Keratinocyte (primary cell): Measurements from ENCODE around the gene UQCRQ. TPM values are rescaled to one million over a fixed set of nuclear protein-coding genes. Genes with fewer than 3 reads are reported as not detected.

Source experiments
- DNase-seq: peaks from one replicate; pipeline ENCODE4 v3.0.0-alpha.2; 2011; ENCODE audit warnings: low read depth, missing footprints, low spot score
- FAIRE-seq: peaks from 2 replicates; lab custom pipeline; 2011; peaks lifted over from hg19 to GRCh38; lab: Jason Lieb, UNC
- H2AFZ ChIP-seq: 2 replicates; pipeline ENCODE4 v1.6.0; 2012; ENCODE audit warnings: low read length, control low read depth, inconsistent platforms; ENCODE audit not compliant: control insufficient read depth
- H3K27ac ChIP-seq: 2 replicates; pipeline ENCODE4 v1.5.1; 2011; ENCODE audit warnings: low read length; ENCODE audit not compliant: control insufficient read depth, insufficient read depth
- H3K27me3 ChIP-seq: 3 replicates; pipeline ENCODE4 v1.6.0; 2011; ENCODE audit warnings: low read length; ENCODE audit not compliant: control insufficient read depth, insufficient read depth; ENCODE audit errors: extremely low read depth
- H3K36me3 ChIP-seq, 2 experiments: 2 replicates in 1 of 2; 3 replicates in 1 of 2; pipeline ENCODE4 v1.5.1; 2011; ENCODE audit warnings: low read length in 2 of 2, mild to moderate bottlenecking in 1 of 2; ENCODE audit not compliant: control insufficient read depth in 2 of 2, insufficient read depth in 2 of 2; ENCODE audit errors: extremely low read depth in 1 of 2
- H3K4me1 ChIP-seq: 3 replicates; pipeline ENCODE4 v1.5.1; 2011; ENCODE audit warnings: low read length; ENCODE audit not compliant: control insufficient read depth, insufficient read depth; ENCODE audit errors: extremely low read depth
- H3K4me2 ChIP-seq: 3 replicates; pipeline ENCODE4 v1.6.0; 2011; ENCODE audit warnings: low read depth, low read length; ENCODE audit not compliant: control insufficient read depth, insufficient read depth; ENCODE audit errors: extremely low read depth
- H3K4me3 ChIP-seq, 3 experiments: fragments of 200-600 bp in 1 of 3; sonication (generic) in 1 of 3; 2 replicates in 2 of 3; 3 replicates in 1 of 3; pipeline ENCODE4 v1.5.1; 2011 to 2016; ENCODE audit warnings: low read length in 3 of 3, mild to moderate bottlenecking in 3 of 3, control low read depth in 2 of 3, inconsistent platforms in 1 of 3, low read depth in 1 of 3, mixed read lengths in 1 of 3, mixed run types in 1 of 3, moderate library complexity in 1 of 3; ENCODE audit not compliant: control insufficient read depth in 2 of 3, insufficient read depth in 2 of 3; ENCODE audit errors: extremely low read depth in 1 of 3
- H3K79me2 ChIP-seq: 2 replicates; pipeline ENCODE4 v1.6.0; 2012; ENCODE audit warnings: low read length; ENCODE audit not compliant: control insufficient read depth, insufficient read depth
- H3K9ac ChIP-seq: 3 replicates; pipeline ENCODE4 v1.6.0; 2011; ENCODE audit warnings: low read length; ENCODE audit not compliant: control insufficient read depth, insufficient read depth; ENCODE audit errors: extremely low read depth
- H3K9me1 ChIP-seq: 3 replicates; pipeline ENCODE4 v1.6.0; 2011; ENCODE audit warnings: low read length; ENCODE audit not compliant: control insufficient read depth, insufficient read depth; ENCODE audit errors: extremely low read depth
- H3K9me3 ChIP-seq: 2 replicates; pipeline ENCODE4 v1.5.1; 2012; ENCODE audit warnings: low read depth, low read length; ENCODE audit not compliant: control insufficient read depth
- H4K20me1 ChIP-seq: 3 replicates; pipeline ENCODE4 v1.6.0; 2011; ENCODE audit warnings: low read length; ENCODE audit not compliant: control insufficient read depth, insufficient read depth; ENCODE audit errors: extremely low read depth
- CTCF ChIP-seq, 3 experiments: IDR thresholded peaks in 1 of 3; conservative IDR thresholded peaks in 1 of 3; optimal IDR thresholded peaks in 1 of 3; 2 replicates in 2 of 3; 3 replicates in 1 of 3; pipeline versions ENCODE3 to v1.5.1; 2011; ENCODE audit warnings: low read length in 3 of 3, mild to moderate bottlenecking in 3 of 3, moderate library complexity in 2 of 3, control low read depth in 1 of 3, inconsistent platforms in 1 of 3; ENCODE audit not compliant: insufficient read depth in 2 of 3; ENCODE audit errors: extremely low read depth in 1 of 3
- EZH2 ChIP-seq: IDR thresholded peaks from one replicate; pipeline ENCODE4 v1.6.1; 2012; ENCODE audit warnings: inconsistent platforms, mild to moderate bottlenecking, low read length, moderate library complexity
- dilution Hi-C: fragments of 300-500 bp; cut with MboI; formaldehyde crosslinking; loops from one replicate; pipeline ENCODE4 v1.7.0; 2020; ENCODE audit warnings: low sequenced_read_pairs; ENCODE audit not compliant: extremely low pct_ligation_motif_present
- polyA plus RNA-seq, 5 experiments: library from polyadenylated mRNA; depleted of rRNA in 3 of 5; stranded (reverse) in 3 of 5; stranded (forward) in 1 of 5; unstranded in 1 of 5; fragments of >200 nt; gene quantifications; 1 replicate in 1 of 5; 2 replicates in 3 of 5; 3 replicates in 1 of 5; pipeline versions ENCODE4 v1.2.1 to v1.2.3, GENCODE V29; 2011 to 2012; ENCODE audit warnings: missing spikeins in 2 of 5, low read depth in 1 of 5, low replicate concordance in 1 of 5

Gene UQCRQ
- polyA plus RNA-seq, 1 donor (not counting 4 experiments of a cell fraction or from before 2014, with no cell fraction given): 488 TPM

- H4K20me1 ChIP-seq: no peaks in the 10 kb centered on the region
- no peak overlapping the region for H3K9ac ChIP-seq
- DNase-seq (no peak), FAIRE-seq (no peak)
- H3K4me2 ChIP-seq: no peak overlapping the region
- H3K9me1 ChIP-seq: no peaks in the 10 kb centered on the region
- TF ChIP-seq CTCF (optimal IDR thresholded peaks at IDR 0.05 in 1 of 3, IDR thresholded peaks at IDR 0.05 in 1 of 3, conservative IDR thresholded peaks at IDR 0.05 in 1 of 3; ENCODE audit: extremely low read depth in 1 of 3, insufficient read depth in 2 of 3, low read length in 3 of 3) (no peak), EZH2 (no peak)
- no peaks in the 10 kb centered on the region for H3K4me1 ChIP-seq
- H3K27ac ChIP-seq: no peak overlapping the region
- no peak overlapping the region for H2AFZ ChIP-seq
- peaks cover 34 to 40% of the 10 kb centered on the region in 2 experiments for H3K36me3 ChIP-seq
- H3K9me3 ChIP-seq: no peaks in the 10 kb centered on the region
- dilution Hi-C loops: no loop called here
- peaks cover 2% of the 10 kb centered on the region for H3K79me2 ChIP-seq
- no peak overlapping the region for H3K4me3 ChIP-seq
- no peaks in the 10 kb centered on the region for H3K27me3 ChIP-seq
These were observed 24.4 kb downstream of the UQCRQ start for GRCh38 chr5:132890817-132891216.

- TF ChIP-seq EZH2 (no peak), CTCF (optimal IDR thresholded peaks at IDR 0.05 in 1 of 3, IDR thresholded peaks at IDR 0.05 in 1 of 3, conservative IDR thresholded peaks at IDR 0.05 in 1 of 3; ENCODE audit: extremely low read depth in 1 of 3, insufficient read depth in 2 of 3, low read length in 3 of 3) (no peak)
- H3K36me3 ChIP-seq: peaks cover 27 to 34% of the 10 kb centered on the region in 2 experiments
- H3K4me1 ChIP-seq: no peaks in the 10 kb centered on the region
- H3K27me3 ChIP-seq: no peaks in the 10 kb centered on the region
- H3K27ac ChIP-seq: no peak overlapping the region
- no peak for DNase-seq
- dilution Hi-C loops: no loop called here
- no peak overlapping the region for H3K4me2 ChIP-seq
- no peak overlapping the region for H3K4me3 ChIP-seq
- H3K79me2 ChIP-seq: peaks cover 2% of the 10 kb centered on the region
- no peak overlapping the region for H2AFZ ChIP-seq
- no peaks in the 10 kb centered on the region for H3K9me3 ChIP-seq
- FAIRE-seq: no peak
- no peaks in the 10 kb centered on the region for H4K20me1 ChIP-seq
- H3K9ac ChIP-seq: no peak overlapping the region
- H3K9me1 ChIP-seq: no peaks in the 10 kb centered on the region
These were observed 29.4 kb downstream of the UQCRQ start for GRCh38 chr5:132895719-132896305.
